Measurements from ENCODE around the gene IL4R.
"Not testable (repeated sequence)": the region's sequence is repeated elsewhere in the genome, so short reads cannot be mapped to it uniquely, and the experiment has no call there.

IL4R gene

DNA sequence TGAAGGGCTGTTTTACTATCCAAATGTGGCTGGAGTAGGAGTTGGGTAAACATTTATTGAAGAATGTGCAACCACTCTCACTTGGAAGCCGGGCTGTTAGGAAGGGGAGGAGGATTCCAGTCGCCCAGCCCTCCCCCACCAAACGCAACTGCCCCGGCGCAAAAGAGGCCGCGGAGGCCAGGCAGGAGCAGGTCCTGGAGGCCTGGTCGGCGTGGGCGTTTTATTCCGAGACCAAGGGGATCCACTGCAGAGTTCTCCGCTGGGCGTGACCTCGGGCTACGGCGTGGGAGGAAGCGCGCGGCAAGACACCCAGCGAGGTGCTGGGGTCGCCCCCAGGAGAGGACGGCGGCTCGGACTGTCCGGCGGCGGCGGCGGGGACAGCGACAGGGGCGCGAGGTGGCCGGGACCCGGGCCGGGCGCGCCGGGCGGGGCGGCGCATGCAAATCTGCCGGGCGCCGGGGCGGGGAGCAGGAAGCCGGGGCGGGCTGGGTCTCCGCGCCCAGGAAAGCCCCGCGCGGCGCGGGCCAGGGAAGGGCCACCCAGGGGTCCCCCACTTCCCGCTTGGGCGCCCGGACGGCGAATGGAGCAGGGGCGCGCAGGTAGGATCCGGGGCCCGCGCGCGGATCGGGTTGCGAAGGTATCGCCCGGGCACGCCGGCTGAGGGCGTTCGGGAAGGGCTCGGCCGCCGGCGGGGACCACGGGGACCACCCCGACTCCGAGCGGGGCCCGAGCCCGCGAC, at the start of gene IL4R:
Gene IL4R, plus strand, starts transcription at position 553 of the 739 bp plus-strand sequence. CDS start 26,230 bp downstream, outside the sequence.
- Mint-ChIP-seq H3K9me3 (no peaks in the 10 kb centered on the region), H3K27ac (peak within 1 kb of the TSS; percentile 91), H3K36me3 (peaks cover 59% of the 10 kb centered on the region), H3K4me3 (peak within 1 kb of the TSS; percentile 100), H3K4me1 (peaks cover 58% of the 10 kb centered on the region)
- ATAC-seq (peak; percentile 41), DNase-seq (ENCODE audit: low spot score in 2 of 2) (peak; percentile 54 to 83)

DNA sequence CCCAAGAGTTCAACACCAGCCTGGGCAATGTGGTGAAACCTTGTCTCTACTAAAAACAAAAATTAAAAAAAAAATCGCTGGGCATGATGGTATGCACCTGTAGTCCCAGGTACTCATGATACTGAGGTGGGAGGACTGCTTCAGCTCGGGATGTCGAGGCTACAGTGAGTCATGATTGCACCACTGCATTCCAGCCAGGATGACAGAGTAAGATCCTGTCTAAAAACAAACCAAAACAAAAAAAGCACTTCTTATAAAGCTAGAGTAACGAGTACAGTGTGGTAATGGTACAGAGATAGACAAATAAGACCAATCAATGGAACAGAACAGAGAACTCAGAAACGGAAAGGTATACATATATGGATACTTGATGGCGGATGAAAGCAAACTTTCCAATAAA, 49.6 kb upstream of the IL4R start:
- Mint-ChIP-seq H3K4me3 (no peak overlapping the region), H3K36me3 (peaks cover 27% of the 10 kb centered on the region), H3K27ac (no peak overlapping the region), H3K4me1 (peaks cover 51% of the 10 kb centered on the region), H3K9me3 (no peaks in the 10 kb centered on the region)
- ATAC-seq = no peak
- DNase-seq (ENCODE audit: low spot score in 2 of 2) = no peak

DNA sequence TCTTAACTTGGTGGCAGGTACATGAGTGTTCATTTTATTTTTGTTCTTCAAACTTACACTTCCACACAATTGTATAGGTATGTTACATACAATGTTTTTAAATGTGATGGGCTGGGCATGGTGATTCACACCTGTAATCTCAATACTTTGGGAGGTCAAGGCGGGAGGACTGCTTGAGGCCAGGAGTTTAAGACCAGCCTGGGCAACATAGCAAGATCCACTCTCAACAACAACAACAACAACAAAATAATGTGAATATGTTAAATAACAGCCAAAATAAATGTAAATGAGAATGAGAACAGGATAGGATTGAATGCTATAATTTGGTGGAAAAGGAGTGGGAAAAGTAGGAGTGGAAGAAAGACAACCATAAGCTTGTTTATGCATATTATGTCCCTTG, 47.8 kb upstream of the IL4R start:
- DNase-seq (ENCODE audit: low spot score in 2 of 2) (no peak), ATAC-seq (no peak)
- Mint-ChIP-seq H3K36me3 (peaks cover 27% of the 10 kb centered on the region), H3K4me1 (peaks cover 54% of the 10 kb centered on the region), H3K27ac (no peak overlapping the region), H3K9me3 (no peaks in the 10 kb centered on the region), H3K4me3 (no peak overlapping the region)

DNA sequence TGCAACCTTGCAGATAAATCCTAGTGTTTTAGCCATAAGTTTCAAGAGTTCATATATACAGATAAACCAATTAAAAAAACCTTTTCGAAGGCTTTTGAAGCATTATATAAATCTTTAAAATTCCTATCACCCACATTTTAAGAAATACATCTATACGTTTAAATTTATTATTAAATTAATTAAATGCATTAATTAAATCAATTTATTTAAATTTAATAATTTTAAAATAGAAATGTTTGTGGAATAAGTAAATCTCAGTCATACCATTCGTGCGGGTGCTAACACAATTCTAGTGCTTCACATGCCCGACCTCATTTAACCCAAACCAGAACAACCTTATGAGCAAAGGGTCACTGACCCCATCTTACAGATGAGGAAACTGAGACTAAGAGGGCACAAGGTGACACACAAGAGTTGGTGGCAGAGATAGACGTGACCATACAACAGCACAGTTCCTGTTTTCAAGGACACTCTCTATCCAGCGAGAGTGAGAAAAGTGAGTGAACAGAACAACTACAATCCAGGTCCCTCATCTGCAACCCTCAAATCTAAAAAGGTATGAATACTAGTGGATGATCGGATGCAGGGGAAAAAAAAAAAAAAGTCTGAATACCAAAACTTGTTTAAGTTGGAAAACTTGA, 46.6 kb upstream of the IL4R start:
- no peak overlapping the region for H3K27ac Mint-ChIP-seq

DNA sequence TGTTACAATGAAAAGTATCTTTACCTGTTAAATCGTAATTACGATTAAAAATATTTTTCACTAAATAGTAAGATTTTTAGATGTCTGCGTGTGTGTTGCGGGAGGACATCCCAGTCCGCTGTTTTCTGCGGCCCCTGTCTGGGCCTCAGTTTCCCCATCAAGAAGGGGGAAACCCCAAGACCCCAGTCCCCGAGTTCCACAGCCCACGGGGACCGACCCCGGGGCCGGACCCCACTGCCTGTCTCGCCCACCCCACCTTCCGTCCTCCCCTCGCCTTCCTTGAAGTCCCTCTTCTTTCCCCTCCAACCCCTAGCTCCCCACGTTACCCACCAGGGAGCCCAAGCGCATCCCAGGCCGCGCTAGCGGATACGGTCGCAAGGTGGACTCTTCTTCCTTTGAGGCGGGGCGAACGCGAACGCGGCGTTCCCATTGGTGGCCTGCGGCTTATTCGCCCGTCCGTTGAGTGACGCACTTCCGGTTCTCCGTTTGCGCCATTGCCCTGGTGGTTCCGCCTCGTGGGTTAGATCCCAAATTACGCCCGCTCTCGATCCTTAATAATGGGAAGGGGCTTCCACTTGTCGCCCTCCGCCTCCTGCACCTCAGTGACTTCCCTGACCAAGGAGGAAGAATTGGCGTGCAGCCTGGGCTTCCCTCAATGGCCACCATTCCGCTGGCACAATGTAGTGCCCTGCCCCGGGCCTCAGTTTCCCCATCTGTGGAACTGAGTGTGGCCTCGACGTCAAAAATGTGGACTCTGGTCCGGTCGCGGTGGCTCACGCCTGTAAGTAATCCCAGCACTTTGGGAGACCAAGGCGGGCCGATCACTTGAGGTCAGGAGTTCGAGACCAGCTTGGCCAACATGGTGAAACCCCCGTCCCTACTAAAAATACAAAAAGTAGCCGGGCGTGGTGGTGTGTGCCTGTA, 45.1 kb upstream of the IL4R start, which contains the start of gene NSMCE1:
Gene NSMCE1, minus strand, starts transcription at position 397 of the 924 bp plus-strand sequence. CDS start 11,202 bp downstream, outside the sequence.
- H3K4me3 Mint-ChIP-seq = peak within 1 kb of the TSS; percentile 94
- H3K9me3 Mint-ChIP-seq = no peaks in the 10 kb centered on the region
- DNase-seq (ENCODE audit: low spot score in 2 of 2) (peak; percentile 96 to 97), ATAC-seq (peak; percentile 99)
- peaks cover 58% of the 10 kb centered on the region for H3K4me1 Mint-ChIP-seq
- peaks cover 17% of the 10 kb centered on the region for H3K36me3 Mint-ChIP-seq
- H3K27ac Mint-ChIP-seq = peak within 1 kb of the TSS; percentile 97

More for the DNA sequence above, 46.6 kb upstream of the IL4R start:
- no peak for ATAC-seq
- Mint-ChIP-seq H3K36me3 (peaks cover 27% of the 10 kb centered on the region), H3K4me3 (peak overlapping the region; percentile 94), H3K9me3 (no peaks in the 10 kb centered on the region), H3K4me1 (peaks cover 60% of the 10 kb centered on the region)
- DNase-seq (ENCODE audit: low spot score in 2 of 2) = no peak

DNA sequence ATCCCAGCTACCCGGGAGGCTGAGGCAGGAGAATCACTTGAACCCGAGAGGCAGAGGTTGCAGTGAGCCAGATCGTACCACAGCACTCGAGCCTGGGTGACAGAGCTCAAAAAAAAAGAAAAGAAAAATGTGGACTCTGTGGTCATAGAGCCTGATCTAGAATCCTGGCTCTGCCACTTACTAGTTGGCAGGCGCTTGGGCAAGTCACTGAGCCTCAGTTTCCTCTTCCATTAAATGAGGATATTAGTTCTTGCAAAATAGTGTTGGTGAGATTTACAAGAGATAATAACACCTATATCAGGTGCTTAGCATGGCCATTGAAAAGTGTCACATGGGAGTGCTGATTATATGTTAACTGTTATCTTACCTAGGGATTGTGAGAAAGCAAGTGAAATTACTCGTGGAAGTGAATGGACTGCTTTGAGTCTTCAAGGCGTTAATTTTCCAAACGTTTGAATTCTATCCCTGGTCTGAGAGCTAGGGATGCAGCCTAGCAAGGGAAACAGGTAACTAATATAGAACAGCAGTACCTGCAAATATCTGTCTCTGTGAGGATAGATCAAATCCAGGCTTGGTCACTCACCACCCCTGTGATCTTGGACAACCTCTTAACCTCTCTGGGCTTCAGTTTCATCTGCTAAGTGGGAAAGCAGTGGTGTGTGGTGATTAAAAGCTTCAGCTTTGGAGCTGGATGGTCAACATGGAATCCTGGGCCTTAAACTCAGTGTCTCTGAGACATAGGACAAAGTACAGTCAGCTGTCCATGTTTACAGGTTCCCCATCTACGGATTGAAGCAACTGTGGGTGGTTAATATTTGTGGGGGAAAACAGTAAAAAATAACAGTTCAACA, 44.2 kb upstream of the IL4R start:
- ATAC-seq (no peak), DNase-seq (ENCODE audit: low spot score in 2 of 2) (no peak)
- Mint-ChIP-seq H3K4me3 (peak overlapping the region; percentile 94), H3K9me3 (no peaks in the 10 kb centered on the region), H3K4me1 (peaks cover 64% of the 10 kb centered on the region), H3K36me3 (peaks cover 17% of the 10 kb centered on the region), H3K27ac (peak overlapping the region; percentile 97)

DNA sequence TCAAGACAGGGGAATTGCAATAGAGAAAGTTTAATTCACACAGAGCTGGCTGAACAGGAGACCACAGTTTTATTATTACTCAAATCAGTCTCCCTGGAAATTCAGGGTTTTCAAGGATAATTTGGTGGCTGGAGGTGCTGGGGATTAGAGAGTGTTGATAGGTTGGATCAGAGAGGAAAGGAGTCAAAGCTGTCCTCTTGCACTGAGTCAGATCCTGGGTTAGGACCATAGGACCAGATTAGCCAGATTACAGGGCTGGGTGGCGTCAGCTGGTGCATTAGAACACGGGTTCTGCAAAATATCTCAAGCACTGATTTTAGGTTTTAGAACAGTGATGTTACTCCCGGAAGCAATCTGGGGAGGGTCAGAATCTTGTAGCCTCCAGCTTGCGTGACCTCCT, 43.4 kb upstream of the IL4R start:
- peaks cover 17% of the 10 kb centered on the region for H3K36me3 Mint-ChIP-seq
- H3K27ac Mint-ChIP-seq = no peak overlapping the region
- H3K4me3 Mint-ChIP-seq = peak overlapping the region; percentile 94
- H3K4me1 Mint-ChIP-seq = peaks cover 64% of the 10 kb centered on the region
- DNase-seq (ENCODE audit: low spot score in 2 of 2) (no peak), ATAC-seq (no peak)
- H3K9me3 Mint-ChIP-seq = no peaks in the 10 kb centered on the region

DNA sequence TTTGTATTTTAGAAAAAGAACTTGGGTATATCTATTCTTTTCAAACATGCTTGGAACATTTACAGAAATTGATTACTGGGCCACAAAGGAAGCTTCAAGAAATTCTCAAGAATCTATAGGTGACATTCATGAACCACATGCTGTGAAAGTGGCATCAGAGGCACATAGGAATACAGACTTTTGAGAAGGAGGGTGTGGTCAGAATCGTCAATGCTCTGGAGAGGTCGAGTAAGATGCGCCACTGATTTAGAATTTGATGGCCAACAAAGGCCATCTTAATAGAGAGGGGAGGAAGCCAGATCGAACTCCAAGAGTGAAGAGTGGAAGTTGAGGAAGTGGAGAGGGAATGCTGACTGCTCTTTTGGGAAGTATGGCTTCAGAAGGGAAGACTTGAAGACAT, 41.7 kb upstream of the IL4R start:
- Mint-ChIP-seq H3K9me3 (no peaks in the 10 kb centered on the region), H3K4me1 (peaks cover 54% of the 10 kb centered on the region), H3K4me3 (no peak overlapping the region), H3K27ac (peak overlapping the region; percentile 15), H3K36me3 (peaks cover 8% of the 10 kb centered on the region)
- ATAC-seq (no peak), DNase-seq (ENCODE audit: low spot score in 2 of 2) (no peak)

DNA sequence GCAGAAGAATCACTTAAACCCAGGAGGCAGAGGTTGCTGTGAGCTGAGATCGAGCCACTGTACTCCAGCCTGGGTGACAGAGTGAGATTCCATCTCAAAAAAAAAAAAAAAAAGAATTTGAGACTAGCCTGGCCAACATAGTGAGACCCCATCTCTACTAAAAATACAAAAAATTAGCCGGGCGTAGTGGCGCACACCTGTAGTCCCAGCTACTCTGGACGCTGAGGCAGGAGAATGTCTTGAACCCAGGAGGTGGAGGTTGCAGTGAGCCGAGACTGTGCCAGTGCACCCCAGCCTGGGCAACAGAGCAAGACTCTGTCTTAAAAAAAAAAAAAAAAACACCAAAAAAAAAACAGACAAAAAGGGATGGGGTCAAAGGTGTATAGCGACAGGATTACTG, 41.1 kb upstream of the IL4R start:
- peak overlapping the region; percentile 40 for H3K27ac Mint-ChIP-seq
- DNase-seq (ENCODE audit: low spot score in 2 of 2); H3K36me3 Mint-ChIP-seq; H3K9me3 Mint-ChIP-seq; ATAC-seq: not testable (repeated sequence)
- peak overlapping the region; percentile 3 for H3K4me3 Mint-ChIP-seq
- H3K4me1 Mint-ChIP-seq = peaks cover 48% of the 10 kb centered on the region

DNA sequence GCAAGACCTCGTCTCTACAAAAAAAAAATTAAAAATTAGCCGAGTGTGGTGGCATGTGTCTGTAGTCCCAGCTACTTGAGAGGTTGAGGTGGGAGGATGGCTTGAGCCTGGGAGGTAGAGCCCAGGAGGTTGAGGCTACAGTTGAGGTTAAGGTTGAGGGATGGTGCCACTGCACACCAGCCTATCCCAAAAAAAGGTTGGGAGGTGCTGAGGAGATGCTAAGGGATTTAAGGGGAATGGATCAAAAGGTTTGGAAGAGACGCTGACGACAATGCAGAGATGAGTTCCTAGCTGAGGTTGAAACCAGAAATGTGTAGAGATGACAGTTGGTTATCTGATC, 40.5 kb upstream of the IL4R start:
- H3K4me3 Mint-ChIP-seq = peak overlapping the region; percentile 3
- peak overlapping the region; percentile 40 for H3K27ac Mint-ChIP-seq
- ATAC-seq (no peak), DNase-seq (ENCODE audit: low spot score in 2 of 2) (no peak)
- H3K4me1 Mint-ChIP-seq = peaks cover 44% of the 10 kb centered on the region
- no peaks in the 10 kb centered on the region for H3K9me3 Mint-ChIP-seq
- H3K36me3 Mint-ChIP-seq = peaks cover 7% of the 10 kb centered on the region

DNA sequence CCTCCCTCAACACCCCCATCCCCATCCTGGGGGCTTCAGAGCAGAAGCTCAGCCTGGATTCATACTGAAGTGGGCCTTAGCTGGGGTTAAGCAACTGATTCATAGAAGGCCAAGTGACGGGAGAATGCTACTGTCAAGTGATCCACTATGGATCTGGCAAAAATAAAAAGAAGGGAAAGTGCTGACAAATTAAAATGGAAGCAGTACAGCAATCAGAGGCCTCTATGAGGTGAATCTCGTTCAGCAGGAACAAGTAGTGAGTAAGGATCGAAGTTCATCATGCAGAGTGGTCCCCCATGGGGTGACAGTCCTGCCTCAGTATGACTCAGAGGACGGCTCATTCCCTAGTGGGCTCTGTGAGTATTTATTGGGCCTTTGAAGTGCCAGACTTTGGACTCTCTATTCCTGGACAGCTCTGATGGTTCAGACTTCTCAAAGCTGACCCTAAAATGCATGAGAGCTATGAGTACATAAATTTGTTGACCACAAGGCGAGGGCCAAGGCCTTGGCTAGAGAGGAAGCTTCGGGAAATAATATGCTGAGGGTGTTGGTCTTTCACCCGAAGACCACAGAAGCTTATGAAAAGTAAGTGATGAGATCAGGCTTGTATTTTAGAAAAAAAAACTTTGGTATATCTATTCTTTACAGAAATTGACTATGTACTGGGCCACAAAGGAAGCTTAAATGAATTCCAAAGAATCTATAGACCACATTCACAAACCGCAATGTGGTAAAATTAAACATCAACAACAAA, 39.9 kb upstream of the IL4R start:
- peak; percentile 93 for ATAC-seq
- H3K4me1 Mint-ChIP-seq = peaks cover 39% of the 10 kb centered on the region
- peak overlapping the region; percentile 78 for H3K27ac Mint-ChIP-seq
- H3K9me3 Mint-ChIP-seq = no peaks in the 10 kb centered on the region
- H3K4me3 Mint-ChIP-seq = peak overlapping the region; percentile 3
- no peak for DNase-seq (ENCODE audit: low spot score in 2 of 2)
- H3K36me3 Mint-ChIP-seq = peaks cover 2% of the 10 kb centered on the region

DNA sequence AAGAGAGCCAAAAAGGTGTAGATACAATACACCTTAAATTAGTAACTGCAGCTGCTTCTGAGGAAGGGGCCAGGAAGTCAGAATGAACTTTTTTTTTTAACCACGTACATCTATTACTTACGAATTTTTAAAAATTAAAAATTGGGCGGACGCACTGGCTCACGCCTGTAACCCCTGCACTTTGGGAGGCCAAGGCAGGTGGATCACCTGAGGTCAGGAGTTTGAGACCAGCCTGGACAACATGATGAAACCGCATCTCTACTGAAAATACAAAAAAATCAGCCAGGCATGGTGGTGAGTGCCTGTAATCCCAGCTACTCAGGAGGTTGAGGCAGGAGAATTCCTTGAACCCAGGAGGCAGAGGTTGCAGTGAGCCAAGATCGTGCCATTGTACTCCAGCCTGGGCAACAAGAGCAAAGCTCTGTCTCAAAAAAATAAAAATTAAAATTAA, 39.3 kb upstream of the IL4R start:
- H3K27ac Mint-ChIP-seq = peak overlapping the region; percentile 78
- ATAC-seq = not testable (repeated sequence)

DNA sequence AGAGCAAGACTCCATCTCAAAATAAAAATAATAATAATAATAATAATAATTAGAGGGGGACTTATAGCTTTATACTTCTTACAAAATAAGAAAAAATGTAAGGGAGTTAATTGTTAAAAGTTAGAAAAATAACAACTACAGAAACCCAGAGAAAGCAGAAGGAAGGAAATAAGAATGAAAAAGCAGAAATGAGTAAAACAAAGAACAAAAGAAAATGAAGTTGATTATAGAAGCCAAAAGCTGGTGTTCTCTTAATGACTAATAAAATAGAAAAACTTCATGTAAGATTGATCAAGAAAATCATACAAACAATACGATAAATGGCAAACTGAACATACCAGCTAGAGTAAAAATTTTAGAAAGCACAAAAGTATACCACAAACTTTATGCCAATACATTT, 38.4 kb upstream of the IL4R start:
- DNase-seq (ENCODE audit: low spot score in 2 of 2) (no peak), ATAC-seq (no peak)
- Mint-ChIP-seq H3K4me1 (peaks cover 26% of the 10 kb centered on the region), H3K4me3 (no peak overlapping the region), H3K27ac (no peak overlapping the region), H3K9me3 (no peaks in the 10 kb centered on the region), H3K36me3 (no peaks in the 10 kb centered on the region)

More for the DNA sequence above, 39.3 kb upstream of the IL4R start:
- DNase-seq (ENCODE audit: low spot score in 2 of 2); H3K4me3 Mint-ChIP-seq; H3K9me3 Mint-ChIP-seq; H3K36me3 Mint-ChIP-seq: not testable (repeated sequence)
- H3K4me1 Mint-ChIP-seq = peaks cover 36% of the 10 kb centered on the region

DNA sequence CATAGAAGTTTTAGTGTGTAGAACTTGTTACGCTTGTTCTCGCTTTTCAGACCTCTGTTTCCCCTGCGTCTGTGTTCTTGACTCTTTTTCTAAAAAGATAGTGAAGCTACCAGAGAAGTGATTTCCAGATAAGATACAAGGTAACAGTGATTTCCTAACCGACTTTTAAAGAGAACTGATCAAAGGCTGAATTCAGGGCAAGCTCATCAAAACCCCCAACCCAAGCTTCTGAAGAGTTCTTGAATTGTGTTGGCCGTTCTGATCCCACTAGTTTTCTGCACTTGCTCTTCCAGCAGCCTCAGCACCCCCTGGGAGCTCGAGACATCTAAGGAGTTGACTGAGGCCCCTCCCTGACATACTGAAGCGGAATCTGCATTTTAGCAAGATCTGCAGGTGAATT, 32.5 kb upstream of the IL4R start:
- Mint-ChIP-seq H3K36me3 (peaks cover 7% of the 10 kb centered on the region), H3K4me3 (no peak overlapping the region), H3K27ac (no peak overlapping the region), H3K4me1 (peaks cover 35% of the 10 kb centered on the region), H3K9me3 (no peaks in the 10 kb centered on the region)
- ATAC-seq (no peak), DNase-seq (ENCODE audit: low spot score in 2 of 2) (no peak)
